NCI-H1930 (cell line): Measurements from ENCODE around the gene ANKLE1.
"Not testable (repeated sequence)": the region's sequence is repeated elsewhere in the genome, so short reads cannot be mapped to it uniquely, and the experiment has no call there.

Source experiments
- DNase-seq, 2 experiments: peaks; one replicate each; lab custom pipeline; 2025; lab: John Stamatoyannopoulos, UW

ANKLE1 gene

DNA sequence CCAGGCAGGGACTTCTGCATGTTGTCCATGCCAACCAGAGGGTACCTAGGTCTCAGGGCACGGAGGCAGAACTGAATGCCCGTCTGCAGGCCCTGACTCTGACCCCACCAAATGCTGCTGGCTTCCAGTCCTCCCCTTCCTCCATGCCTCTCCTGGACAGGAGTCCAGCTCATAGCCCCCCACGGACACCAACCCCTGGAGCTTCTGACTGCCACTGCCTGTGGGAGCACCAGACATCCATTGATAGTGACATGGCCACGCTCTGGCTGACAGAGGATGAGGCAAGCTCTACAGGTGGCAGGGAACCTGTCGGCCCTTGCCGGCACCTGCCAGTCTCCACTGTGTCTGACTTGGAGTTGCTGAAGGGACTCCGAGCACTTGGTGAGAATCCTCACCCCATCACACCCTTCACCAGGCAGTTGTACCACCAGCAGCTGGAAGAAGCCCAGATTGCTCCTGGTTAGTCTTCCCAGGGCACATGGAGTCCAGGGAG is 1.8 kb downstream of the ANKLE1 start:
- no peak for DNase-seq

DNA sequence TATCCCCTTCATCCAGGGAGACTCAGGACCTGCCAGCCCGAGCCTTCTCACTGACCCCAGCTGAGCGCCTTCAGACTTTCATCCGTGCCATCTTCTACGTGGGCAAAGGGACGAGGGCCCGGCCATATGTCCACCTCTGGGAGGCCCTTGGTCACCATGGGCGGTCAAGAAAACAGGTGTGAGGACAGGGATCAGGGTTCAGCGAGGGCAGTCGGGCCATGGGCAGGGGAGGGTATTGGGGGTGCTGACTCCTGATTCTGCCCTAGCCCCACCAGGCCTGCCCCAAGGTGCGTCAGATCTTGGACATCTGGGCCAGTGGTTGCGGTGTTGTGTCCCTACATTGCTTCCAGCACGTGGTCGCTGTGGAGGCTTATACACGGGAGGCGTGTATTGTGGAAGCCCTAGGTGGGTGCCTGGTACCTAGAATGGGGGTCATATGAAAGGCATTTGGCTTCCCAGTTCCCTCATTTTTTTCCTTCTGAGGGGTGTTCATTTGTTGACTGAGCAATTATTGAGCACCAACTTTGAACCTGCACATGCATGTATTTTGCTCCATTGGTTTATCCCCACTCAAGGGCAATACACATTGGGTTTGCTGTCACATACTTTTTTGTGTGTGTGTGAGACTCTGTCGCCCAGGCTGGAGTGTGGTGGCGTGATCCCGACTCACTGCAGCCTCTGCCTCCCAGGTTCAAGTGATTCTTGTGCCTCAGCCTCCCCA is 3.9 kb downstream of the ANKLE1 start:
- no peak for DNase-seq

DNA sequence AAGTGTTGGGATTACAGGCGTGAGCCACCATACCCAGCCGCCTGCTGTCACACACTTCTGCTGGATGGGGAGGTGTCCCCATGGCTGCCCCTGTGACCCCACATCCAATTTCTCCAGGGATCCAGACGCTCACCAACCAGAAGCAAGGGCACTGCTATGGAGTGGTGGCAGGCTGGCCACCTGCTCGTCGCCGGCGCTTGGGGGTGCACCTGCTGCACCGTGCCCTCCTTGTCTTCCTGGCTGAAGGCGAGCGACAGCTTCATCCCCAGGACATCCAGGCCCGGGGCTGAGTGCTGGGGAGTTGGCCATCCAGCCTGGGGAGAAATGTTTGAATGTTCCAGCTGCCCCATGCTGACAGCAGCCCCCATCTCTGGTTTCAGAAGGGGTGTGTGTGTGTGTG is 4.6 kb downstream of the ANKLE1 start:
- no peak for DNase-seq

DNA sequence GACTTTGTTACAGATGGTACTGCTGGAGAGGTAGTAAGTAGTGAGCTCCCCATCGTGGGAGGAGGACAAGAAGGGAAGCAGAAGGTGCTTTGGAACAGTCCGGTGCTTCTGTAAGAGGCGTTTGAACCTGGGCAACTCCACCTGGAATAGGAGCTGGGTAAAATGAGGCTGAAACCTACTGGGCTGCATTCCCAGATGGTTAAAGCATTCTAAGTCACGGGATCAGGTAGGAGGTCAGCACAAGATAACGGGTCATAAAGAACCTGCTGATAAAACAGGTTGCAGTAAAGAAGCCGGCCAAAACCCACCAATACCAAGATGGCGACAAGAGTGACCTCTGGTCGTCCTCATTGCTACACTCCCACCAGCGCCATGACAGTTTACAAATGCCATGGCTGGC is 5.1 kb downstream of the ANKLE1 start:
- DNase-seq = no peak

DNA sequence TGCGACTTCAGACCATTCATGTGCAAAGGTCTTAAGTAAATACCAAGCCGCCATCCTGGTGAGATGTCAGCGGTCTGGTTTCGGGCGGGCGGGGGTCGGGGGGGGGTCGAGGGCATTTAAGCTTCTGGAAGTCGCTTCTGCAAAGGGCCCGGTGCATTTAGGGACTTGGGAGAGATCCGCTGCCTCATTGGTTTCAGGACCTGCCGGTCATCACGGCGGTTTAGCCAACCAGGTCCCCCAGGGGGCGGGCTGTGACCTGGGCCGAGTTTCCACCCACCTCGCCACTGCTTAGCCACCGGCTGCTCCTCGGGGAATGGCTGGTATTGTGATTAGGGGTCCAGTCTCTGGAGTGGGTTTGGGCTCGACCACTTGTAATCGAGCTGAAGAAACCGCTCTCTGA is 7.8 kb downstream of the ANKLE1 start:
- DNase-seq = peak; percentile 8 to 40

DNA sequence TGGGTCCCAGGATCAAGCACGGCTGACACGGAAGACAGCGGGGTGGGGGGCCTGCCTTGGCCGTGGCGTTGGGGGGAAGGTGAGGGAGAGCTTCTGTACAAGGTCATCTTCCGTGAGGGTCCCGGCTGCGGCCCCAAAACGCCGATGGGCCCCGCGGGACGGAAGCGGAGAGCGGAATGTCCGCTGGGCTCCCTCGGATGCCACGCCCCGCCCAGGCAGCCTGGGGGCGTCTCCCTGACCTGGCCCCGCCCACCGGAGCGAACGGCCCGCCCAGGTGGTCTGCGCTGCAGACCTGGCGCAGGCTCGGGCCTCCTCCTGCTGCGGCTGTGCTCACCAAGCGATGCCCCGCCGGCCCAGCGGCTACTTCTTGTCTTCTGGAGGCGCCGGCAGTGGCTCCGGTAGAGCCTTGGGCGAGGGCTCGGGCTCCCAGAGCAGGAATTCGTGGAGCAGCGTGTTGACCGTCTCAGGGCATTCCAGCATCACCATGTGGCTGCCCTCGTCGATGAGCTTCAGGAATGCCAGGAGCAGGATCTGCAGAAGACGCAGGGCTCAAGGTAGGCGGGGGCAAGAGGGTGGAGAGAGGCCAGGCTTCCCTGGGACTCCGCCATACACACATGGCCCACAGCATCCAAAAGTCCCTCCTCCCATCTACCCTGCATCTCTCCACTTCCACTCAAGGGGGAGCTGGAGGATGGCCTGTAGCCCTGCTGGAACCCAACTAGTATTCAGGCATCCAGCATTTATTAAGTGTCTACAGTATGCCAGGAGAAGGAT is 10.8 kb downstream of the ANKLE1 start:
- no peak for DNase-seq

DNA sequence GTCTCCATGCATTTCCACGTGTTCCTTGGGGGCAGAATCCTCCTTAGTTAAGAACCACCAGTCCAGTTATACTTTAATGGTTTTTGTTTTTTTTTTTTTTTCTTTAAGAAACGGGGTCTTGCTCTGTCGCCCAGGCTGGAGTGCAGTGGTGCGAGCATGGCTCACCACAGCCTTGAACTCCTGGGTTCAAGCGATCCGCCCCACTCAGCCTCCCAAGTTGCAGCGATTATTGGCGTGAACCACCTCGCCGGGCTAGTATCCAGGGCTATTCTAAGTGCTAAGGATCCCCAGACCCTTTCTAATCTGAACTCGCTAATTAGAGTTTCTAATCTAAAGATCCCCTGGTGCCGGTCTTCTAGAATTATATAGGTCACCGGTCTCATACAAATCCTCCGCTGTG is 11.9 kb downstream of the ANKLE1 start:
- no peak for DNase-seq

DNA sequence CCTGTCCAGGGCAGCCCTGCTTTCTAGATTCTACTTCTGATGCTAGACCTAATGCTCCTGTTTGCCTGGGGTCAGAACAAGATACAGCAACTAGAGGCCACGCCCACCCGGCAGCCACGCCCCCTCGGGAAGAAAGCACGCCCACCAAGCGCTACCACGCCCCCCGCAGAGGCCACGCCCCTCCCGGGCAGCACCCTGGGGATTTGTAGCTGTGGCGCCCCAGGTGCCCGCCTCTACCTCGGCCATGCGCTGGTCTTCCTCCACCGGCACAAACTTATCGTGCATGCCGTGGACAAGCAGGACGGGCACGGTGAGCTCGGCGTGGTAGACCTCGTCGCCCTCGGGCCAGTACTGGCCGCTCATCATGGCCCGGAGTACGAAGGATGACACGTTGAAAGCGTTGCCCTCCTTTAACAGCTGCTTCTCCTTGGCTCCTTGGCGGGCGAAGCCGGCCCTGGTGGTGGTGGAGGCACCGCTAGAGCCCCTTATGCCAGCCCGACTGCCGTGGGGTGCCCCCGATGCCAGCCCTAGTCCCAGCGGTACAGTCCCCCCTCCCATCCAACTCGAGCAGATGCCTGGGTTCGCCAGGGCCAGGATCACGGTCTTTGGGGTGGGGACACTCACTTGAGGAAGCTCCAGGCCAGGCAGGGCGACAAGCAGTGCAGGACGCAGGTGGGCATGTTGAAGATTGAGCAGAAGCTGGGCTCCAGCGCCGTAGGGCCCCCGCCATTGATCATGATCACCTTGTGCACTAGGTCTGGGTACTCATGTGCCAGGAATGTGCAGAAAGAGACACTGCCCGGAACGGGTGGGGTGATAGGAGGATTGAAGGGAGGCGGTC is 12.6 kb downstream of the ANKLE1 start:
- DNase-seq = no peak

DNA sequence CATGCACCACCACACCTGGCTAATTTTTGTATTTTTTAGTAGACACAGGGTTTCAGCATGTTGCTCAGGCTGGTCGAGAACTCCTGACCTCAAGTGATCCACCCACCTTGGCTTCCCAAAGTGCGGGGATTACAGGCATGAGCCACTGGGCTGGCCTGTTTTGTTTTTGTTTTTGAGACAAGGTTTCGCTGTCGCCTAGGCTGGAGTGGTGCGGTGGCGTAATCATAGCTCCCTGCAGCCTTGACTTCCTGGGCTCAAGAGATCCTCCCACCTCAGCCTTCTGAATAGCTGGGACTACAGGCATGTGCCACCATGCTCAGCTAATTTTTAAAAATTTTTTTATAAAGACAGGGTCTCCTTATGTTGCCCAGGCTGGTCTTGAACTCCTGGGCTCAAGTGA is 13.8 kb downstream of the ANKLE1 start:
- not testable (repeated sequence) for DNase-seq

DNA sequence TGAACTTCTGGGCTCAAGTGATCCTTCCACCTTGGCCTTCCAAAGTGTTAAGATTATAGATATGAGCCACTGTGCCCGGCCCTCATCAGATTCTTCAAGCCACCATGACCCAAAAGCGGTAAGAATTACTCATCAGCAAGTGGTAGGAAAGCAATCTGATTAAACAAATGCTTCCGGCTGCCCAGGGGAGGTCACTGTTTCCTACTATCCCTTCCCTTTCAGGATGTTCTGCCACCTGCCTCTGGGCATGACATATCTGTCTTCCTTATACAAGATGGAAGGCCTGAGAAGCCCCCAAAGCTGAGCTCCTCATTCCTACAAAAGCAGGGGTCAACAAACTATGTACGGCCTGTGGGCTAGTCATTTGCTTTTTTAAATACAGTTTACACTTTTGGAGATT is 14.6 kb downstream of the ANKLE1 start:
- no peak for DNase-seq

DNA sequence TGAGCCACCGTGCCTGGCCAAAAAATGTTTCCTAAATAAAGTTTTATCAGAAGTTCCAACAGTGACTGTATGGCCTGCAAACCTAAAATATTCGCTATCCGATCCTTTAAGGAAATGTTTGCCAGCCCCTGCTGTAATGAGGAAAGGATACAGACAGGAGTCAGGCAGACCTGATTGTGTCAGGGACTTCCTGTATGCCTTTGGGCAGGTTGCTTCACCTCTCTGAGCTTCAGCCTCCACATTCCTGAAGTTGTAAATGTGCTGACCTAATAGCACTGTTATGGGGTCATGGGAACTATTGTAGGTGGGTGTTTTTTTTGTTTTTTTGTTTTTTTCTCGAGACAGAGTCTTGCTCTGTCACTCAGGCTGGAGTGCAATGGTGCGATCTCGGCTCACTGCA is 15.3 kb downstream of the ANKLE1 start:
- DNase-seq = no peak

DNA sequence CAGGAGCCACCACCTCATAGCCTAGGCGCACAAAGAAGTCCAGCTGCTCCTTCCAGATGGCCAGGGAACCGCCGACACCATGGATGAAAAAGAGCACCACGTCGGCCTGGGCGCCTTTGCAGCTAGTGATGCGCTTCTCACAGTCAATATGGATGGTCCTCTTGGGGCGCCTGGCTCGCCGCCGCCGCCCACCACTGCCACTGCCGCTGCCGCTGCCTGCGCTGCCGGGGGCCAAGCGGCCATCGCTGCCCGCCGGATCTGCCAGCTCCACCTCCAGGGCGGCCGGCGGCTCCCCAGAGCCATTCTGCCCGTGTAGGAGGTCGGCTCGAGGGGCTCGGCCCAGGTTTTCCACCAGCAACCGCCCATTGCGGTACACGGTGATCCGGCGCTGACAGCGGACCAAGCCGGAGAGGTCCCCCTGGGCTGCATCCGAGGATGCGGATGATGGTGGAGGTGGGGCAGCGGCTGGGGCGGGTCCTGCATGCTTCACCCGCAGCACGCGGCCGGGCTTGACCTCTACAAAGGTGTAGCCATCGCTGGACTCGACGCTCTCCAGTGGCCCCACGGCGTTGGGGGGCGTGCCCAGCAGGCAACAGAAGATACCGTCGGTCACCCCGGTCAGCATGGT is 19.4 kb downstream of the ANKLE1 start:
- DNase-seq = no peak

DNA sequence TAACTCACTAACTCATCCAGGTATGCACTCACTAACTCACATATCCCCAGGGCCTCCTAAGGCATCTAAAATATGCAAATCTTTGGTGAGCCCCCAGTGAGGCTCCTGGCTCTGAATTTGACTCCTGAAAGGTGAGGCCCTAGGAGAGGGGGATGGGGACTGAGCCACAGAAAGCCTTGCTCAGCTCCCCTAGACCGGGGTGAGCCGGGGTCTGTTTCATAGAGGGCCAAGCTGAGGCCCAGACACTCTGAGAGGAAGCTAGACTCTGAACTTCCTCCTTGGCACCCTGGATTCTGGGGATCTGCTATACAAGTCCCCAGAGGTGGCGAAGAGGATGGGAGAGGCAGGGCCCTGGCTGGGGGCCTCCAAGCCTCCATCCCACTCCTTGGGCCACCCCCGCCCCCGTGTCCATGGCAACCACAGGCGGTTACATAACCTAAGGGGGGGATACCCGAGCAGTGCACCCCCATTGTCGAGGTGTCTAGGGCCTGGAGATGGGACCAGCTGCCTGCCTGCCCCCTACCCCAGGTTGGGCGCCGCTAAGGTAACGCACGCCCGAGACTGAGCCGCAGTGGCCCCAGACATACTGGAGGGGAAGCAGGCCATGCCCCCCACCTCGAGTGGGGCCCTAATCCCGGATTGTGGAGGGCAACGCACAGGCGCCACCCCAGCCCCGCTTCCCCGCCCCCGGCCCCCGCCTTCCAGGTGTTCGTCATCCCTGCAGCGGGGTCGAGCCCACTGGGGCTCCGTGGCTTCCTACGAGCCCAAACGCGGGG is 20.9 kb downstream of the ANKLE1 start:
- no peak for DNase-seq

DNA sequence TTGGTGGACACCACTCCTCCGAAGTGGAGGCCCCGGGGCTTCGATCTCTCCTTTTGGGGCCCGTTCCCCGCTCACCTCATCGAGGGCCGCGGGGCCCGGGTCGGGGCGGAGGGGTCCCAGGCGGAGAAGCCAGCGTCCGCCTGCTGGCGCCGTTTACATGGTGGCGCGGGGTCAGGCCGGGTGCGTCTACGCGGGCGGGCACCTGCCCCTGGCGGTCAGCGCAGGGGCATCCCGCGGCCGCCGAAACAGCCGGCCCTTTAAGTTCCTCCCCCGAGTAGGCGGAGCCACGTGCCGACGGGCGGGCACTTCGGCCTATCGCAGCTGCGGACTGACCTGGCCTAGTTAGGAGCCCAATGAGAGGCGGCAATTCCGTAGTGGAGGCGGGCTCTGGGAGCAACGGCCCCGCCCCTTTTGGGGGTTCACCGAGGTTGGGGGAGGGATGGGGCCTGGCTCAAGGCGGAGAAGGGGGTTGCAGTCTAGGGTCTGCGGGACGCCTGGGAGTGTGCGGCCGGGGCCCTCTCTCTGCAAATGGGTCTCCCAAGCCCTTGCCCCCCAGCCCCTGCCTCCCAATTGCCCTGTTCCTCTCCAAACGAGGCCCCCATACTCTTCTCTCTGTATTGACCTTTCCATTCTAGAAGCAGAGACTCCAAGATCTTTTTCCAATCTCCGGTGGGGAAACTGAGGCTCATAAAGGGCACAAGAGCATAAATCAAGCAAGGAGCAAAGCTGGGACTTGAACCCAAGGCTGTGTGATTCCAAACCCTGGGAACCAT is 21.7 kb downstream of the ANKLE1 start, which contains the start of gene ABHD8:
TSS of gene ABHD8 (minus strand) at position 259 of the 773 bp plus-strand sequence. CDS start 1,809 bp downstream, outside the sequence.
- DNase-seq = peak; percentile 89 to 90

DNA sequence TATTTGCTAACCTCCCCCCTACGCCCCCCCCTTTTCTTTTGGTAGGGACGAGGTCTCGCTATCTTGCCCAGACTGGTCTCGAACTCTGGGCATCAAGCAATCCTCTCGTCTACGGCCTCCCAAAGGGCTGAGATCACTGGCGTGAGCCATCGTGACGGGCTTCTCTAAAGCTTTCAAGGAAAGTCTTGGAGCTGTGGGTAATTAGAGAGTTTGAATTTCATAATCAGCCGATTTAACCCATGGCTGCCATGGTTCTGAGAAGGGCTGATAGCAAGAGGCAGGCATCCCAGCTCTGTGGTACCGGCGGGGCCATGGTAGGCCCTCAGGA is 22.2 kb downstream of the ANKLE1 start:
- DNase-seq = no peak

DNA sequence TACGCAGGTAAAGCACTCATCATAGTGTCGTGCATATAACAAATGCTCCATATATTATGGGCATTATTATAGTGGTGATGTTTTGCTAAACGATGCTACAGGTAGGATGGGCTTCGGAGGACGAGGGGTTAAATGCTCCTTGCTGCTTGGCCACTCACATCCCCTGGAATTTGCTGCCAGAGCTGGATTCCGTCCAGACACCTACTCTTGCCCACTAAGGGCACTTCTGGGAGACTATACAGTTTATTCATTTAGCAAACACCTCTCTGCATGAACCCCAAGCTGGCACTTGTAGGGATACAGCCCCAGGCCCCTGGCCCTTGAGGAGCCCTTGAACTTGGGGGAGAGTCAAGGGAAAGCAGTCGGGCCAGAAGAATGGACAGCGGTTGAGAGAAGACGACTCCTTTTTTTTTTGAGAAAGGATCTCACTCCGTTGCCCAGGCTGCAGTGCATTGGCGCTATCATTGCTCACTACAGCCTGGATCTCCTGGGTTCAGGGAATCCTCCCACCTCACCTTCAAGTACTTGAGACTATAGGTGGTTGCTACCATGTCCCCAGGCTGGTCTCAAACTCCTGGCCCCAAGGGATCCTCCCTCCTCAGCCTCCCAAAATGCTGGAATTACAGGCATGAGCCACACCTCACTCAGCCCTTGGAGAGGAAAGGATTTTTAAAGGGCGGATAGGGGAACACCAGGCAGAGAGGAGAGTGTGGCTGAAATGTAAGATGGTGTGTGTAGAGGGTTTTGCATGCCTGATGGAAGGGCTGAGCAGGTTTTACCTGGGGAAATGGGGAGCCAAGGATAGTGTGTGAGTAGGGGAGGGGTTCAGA is 22.9 kb downstream of the ANKLE1 start:
- DNase-seq = no peak

DNA sequence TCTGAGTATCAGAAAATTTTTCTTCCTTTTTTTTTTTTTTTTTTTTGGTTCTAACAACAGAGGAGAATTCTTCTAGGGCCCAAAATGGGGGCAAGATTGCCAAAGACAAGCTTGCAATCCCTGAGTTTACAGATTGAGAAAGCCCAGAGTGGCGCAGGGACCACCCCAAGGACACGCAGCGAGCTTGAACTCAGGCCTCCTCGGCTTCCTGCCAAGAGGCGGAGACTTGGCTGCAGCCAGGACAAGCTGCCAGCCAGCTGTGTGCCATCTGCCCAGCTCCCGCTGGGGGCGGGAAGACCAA is 23.5 kb downstream of the ANKLE1 start:
- no peak for DNase-seq

DNA sequence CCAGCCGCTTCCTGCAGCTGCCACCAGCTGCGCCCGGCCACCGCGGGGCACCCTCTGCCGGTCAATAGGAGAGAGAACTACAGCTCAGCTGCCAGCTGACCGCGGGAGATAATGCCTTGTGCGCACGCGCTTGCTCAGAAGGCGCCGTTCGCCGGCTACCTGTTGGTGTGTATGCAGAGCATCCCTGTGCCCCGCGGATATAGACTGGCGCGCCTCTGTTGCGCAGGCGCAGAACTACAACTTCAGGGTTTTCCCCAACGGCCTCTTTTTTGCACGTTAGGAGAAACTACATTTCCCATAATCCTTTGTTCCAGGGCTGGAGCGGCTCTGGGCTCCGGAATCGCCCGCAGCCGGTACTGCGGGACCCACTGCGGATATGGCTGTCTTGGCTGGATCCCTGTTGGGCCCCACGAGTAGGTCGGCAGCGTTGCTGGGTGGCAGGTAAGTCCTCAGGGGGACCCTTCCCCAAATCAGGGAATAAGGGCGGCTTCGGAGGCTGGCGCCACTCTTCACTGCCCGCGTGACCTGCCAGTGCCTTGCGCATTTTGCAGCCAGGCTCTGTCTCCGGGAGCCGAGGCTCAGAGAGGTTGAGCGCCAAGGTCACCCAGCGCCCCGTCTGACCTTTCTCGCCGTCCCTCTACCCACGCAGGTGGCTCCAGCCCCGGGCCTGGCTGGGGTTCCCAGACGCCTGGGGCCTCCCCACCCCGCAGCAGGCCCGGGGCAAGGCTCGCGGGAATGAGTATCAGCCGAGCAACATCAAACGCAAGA is 24.0 kb downstream of the ANKLE1 start, which contains the start of gene MRPL34:
TSS of gene MRPL34 (plus strand) at position 356 of the 768 bp plus-strand sequence. CDS start at position 377, 21 bp downstream.
- peak; percentile 95 to 96 for DNase-seq

DNA sequence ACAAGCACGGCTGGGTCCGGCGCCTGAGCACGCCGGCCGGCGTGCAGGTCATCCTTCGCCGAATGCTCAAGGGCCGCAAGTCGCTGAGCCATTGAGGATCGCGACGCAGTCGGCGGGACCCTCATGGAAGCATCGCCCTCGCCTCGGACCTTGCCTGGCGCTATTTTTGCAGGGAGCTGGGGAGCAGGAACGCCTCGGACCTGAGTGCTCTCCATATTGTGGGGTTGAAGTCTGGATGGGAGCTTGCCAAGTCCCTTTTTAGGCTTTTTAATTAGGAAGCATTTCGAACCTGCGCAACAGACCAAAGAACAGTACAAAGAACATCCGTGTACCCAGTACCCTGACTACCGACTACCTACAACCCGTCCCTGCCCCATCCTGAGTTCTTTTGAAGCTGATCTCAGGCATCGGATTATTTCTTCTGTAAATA is 24.6 kb downstream of the ANKLE1 start:
- no peak for DNase-seq
